HAP-1 (cell line): ENCODE results near the gene POU4F3.

Experiments
- DNase-seq, 2 experiments: peaks; one replicate each; pipeline ENCODE4 v3.0.0-alpha.2; 2016 to 2020; ENCODE audit warnings: low spot score in 2 of 2
- H3K27me3 ChIP-seq: fragments of 250-450 bp; sonication (Bioruptor Pico); 2 replicates; pipeline ENCODE4 v1.5.1; 2020; ENCODE audit warnings: low read depth, mild to moderate bottlenecking, moderate library complexity
- H3K36me3 ChIP-seq: fragments of 250-450 bp; sonication (Bioruptor Pico); replicated peaks from 2 replicates; pipeline ENCODE4 v1.5.1; 2020; ENCODE audit warnings: mild to moderate bottlenecking
- H3K4me1 ChIP-seq: fragments of 250-450 bp; sonication (Bioruptor Pico); 2 replicates; pipeline ENCODE4 v1.5.1; 2020; ENCODE audit warnings: mild to moderate bottlenecking
- H3K4me3 ChIP-seq: fragments of 250-450 bp; sonication (Bioruptor Pico); 2 replicates; pipeline ENCODE4 v1.5.1; 2020; ENCODE audit warnings: mild to moderate bottlenecking, moderate library complexity
- H3K9me3 ChIP-seq: fragments of 250-450 bp; sonication (Bioruptor Pico); 2 replicates; pipeline ENCODE4 v1.5.1; 2020; ENCODE audit warnings: mild to moderate bottlenecking, moderate library complexity
- in situ Hi-C: fragments of 300-500 bp; cut with MboI; formaldehyde crosslinking; loops from 3 replicates; pipeline ENCODE4 v1.14.3; 2020; ENCODE audit warnings: low sequenced_read_pairs, inconsistent platforms, mixed read lengths

POU4F3 gene

GRCh38 chr5:146390469-146390868, 51.8 kb downstream of the POU4F3 start:
- DNase-seq = no peak
- in situ Hi-C loops = no loop called here
- no peaks in the 10 kb centered on the region for H3K9me3 ChIP-seq

More at GRCh38 chr5:146390469-146390868, 51.8 kb downstream of the POU4F3 start:
- H3K4me1 ChIP-seq = no peaks in the 10 kb centered on the region
- H3K27me3 ChIP-seq = peaks cover 4% of the 10 kb centered on the region
- H3K36me3 ChIP-seq = no peaks in the 10 kb centered on the region
- H3K4me3 ChIP-seq = no peak overlapping the region
